ENCODE measurements around the gene PLA2G2A.

DNA sequence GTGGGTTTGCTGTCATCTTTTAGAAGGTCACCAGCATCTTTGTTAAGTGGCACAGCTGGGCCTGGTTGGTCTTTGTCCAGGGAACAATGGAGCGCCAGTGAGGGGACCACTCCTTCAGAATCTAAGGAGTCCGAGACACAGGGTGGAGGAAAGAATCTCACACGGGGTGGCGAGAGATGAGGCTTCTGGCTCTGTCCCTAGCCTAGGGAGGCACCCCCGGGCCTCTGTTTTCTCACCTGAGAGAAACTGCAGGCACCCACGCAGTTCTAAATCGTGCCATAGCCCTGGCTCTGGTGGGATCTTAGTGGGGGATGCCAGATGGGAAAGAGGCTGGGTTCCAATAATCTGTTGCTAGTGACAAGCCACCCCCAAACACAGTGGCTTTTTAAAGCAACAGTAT is 45.1 kb downstream of the PLA2G2A start:
- TF ChIP-seq RAD21 (IDR thresholded peaks at IDR 0.05) (no peak), JUND (IDR thresholded peaks at IDR 0.05) (no peak), FOXA1 (IDR thresholded peaks at IDR 0.05) (no peak), YY1 (IDR thresholded peaks at IDR 0.05) (no peak), GABPA (IDR thresholded peaks at IDR 0.05 in 1 of 2, conservative IDR thresholded peaks at IDR 0.05 in 1 of 2) (no peak)
- TF ChIP-seq, protein P1, sequence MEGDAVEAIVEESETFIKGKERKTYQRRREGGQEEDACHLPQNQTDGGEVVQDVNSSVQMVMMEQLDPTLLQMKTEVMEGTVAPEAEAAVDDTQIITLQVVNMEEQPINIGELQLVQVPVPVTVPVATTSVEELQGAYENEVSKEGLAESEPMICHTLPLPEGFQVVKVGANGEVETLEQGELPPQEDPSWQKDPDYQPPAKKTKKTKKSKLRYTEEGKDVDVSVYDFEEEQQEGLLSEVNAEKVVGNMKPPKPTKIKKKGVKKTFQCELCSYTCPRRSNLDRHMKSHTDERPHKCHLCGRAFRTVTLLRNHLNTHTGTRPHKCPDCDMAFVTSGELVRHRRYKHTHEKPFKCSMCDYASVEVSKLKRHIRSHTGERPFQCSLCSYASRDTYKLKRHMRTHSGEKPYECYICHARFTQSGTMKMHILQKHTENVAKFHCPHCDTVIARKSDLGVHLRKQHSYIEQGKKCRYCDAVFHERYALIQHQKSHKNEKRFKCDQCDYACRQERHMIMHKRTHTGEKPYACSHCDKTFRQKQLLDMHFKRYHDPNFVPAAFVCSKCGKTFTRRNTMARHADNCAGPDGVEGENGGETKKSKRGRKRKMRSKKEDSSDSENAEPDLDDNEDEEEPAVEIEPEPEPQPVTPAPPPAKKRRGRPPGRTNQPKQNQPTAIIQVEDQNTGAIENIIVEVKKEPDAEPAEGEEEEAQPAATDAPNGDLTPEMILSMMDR (IDR thresholded peaks at IDR 0.05; ENCODE audit: low read depth, low read length, missing input control): no peak
